Thyroid gland (tissue), 4 donors: Measurements from ENCODE around the gene LDLRAD4. TPM values are rescaled to one million over a fixed set of nuclear protein-coding genes. Genes with fewer than 3 reads are reported as not detected.
A peak's percentile ranks its signal among the peaks of the same experiment; 100 is the strongest.
"Not testable (repeated sequence)": the region's sequence is repeated elsewhere in the genome, so short reads cannot be mapped to it uniquely, and the experiment has no call there.

Source experiments
- DNase-seq, 2 donors: peaks; one replicate each; pipeline ENCODE4 v3.0.0-alpha.2; 2019
- H3K27ac ChIP-seq, 3 donors: fragments of 200-600 bp; sonication (generic); 1 replicate in 2 of 3; 2 replicates in 1 of 3; pipeline ENCODE4 v1.5.1; 2016 to 2019; ENCODE audit warnings: mild to moderate bottlenecking in 1 of 3, moderate library complexity in 1 of 3
- H3K27me3 ChIP-seq: fragments of 200-600 bp; sonication (generic); one replicate; pipeline ENCODE4 v1.5.1; 2019
- H3K36me3 ChIP-seq, 2 donors: fragments of 200-600 bp; sonication (generic); one replicate each; pipeline ENCODE4 v1.5.1; 2016 to 2019
- H3K4me1 ChIP-seq, 2 donors: fragments of 200-600 bp; sonication (generic); one replicate each; pipeline ENCODE4 v1.5.1; 2017 to 2019
- H3K4me3 ChIP-seq, 3 donors: fragments of 200-600 bp; sonication (generic); replicated peaks in 1 of 3; 1 replicate in 2 of 3; 2 replicates in 1 of 3; pipeline ENCODE4 v1.5.1; 2016; ENCODE audit warnings: mild to moderate bottlenecking in 1 of 3
- H3K9me3 ChIP-seq: fragments of 200-600 bp; sonication (generic); one replicate; pipeline ENCODE4 v1.5.1; 2017
- CTCF ChIP-seq, 6 experiments: fragments of 200-600 bp in 3 of 6; fragments of 450-650 bp in 3 of 6; sonication (generic) in 3 of 6; IDR thresholded peaks; one replicate each; pipeline ENCODE4 v1.5.1; 2016 to 2019; ENCODE audit warnings: antibody characterized with exemption in 6 of 6, mild to moderate bottlenecking in 2 of 6, inconsistent platforms in 1 of 6, moderate library complexity in 1 of 6
- POLR2A ChIP-seq, 2 donors: fragments of 450-650 bp; IDR thresholded peaks; one replicate each; pipeline ENCODE4 v1.6.1; 2017; ENCODE audit warnings: antibody characterized with exemption in 2 of 2, mild to moderate bottlenecking in 2 of 2, moderate library complexity in 1 of 2
- WGBS, 2 donors: methylation state at CpG; one replicate each; pipeline ENCODE4 v1.1.5; 2017; 5-methylcytosine and 5-hydroxymethylcytosine counted together
- intact Hi-C: fragments of 100-400 bp; cut with DNase I; formaldehyde crosslinking; loops from one replicate; pipeline ENCODE4 v1.15.1; 2023
- total RNA-seq, 4 donors: library from RNA; depleted of rRNA; stranded (reverse); fragments of >200 nt; gene quantifications; one replicate each; pipeline ENCODE4 v1.2.3, GENCODE V29; 2016

The LDLRAD4 gene
- total RNA-seq, 4 donors from 2014 or later: 23.7 to 35.7 (median 29.7) TPM

GRCh38 chr18:13680612-13681011 lies 462.1 kb downstream of the LDLRAD4 start:
- Histone ChIP-seq H3K9me3 (no peaks in the 10 kb centered on the region), H3K27me3 (no peaks in the 10 kb centered on the region), H3K27ac (no peak overlapping the region), H3K4me1 (peaks cover 6 to 14% of the 10 kb centered on the region in 2 donors), H3K4me3 (no peak overlapping the region), H3K36me3 (no peaks in the 10 kb centered on the region)
- WGBS, 2 donors: 46 to 49% methylated on average over 5 of the region's 5 CpGs
- TF ChIP-seq POLR2A (IDR thresholded peaks at IDR 0.05) (no peak), CTCF (IDR thresholded peaks at IDR 0.05) (peak; percentile 15 to 63 (median 60))
- intact Hi-C loops: no loop called here
- peak; percentile 60 to 71 for DNase-seq

GRCh38 chr18:13681701-13682100 lies 463.1 kb downstream of the LDLRAD4 start:
- Histone ChIP-seq H3K36me3 (no peaks in the 10 kb centered on the region), H3K27ac (no peak overlapping the region), H3K9me3 (no peaks in the 10 kb centered on the region), H3K4me1 (peaks cover 6 to 14% of the 10 kb centered on the region in 2 donors), H3K27me3 (no peaks in the 10 kb centered on the region), H3K4me3 (no peak overlapping the region)
- no peak for DNase-seq
- no peak for TF ChIP-seq CTCF (IDR thresholded peaks at IDR 0.05)
- no peak for TF ChIP-seq POLR2A (IDR thresholded peaks at IDR 0.05)
- intact Hi-C loops: no loop called here
- 91 to 94% methylated on average over 6 of the region's 6 CpGs for WGBS, 2 donors

- no peak overlapping the region for H3K27ac ChIP-seq
- no peak overlapping the region for H3K4me3 ChIP-seq
- DNase-seq: no peak
- intact Hi-C loops: no loop called here
- H3K27me3 ChIP-seq: no peaks in the 10 kb centered on the region
- TF ChIP-seq CTCF (IDR thresholded peaks at IDR 0.05): no peak
- no peak for TF ChIP-seq POLR2A (IDR thresholded peaks at IDR 0.05)
- no peaks in the 10 kb centered on the region for H3K9me3 ChIP-seq
- 97 to 98% methylated on average over 4 of the region's 4 CpGs for WGBS, 2 donors
- no peaks in the 10 kb centered on the region for H3K36me3 ChIP-seq
- H3K4me1 ChIP-seq: peaks cover 0 to 6% of the 10 kb centered on the region in 2 donors
These were observed 466.0 kb downstream of the LDLRAD4 start for GRCh38 chr18:13684546-13684945.

GRCh38 chr18:13688191-13689136 lies 469.9 kb downstream of the LDLRAD4 start:
- 89 to 96% methylated on average over 20 to 21 of the region's 21 CpGs for WGBS, 2 donors
- no peak overlapping the region for H3K27ac ChIP-seq
- TF ChIP-seq CTCF (IDR thresholded peaks at IDR 0.05) (no peak), POLR2A (IDR thresholded peaks at IDR 0.05) (no peak)
- no peaks in the 10 kb centered on the region for H3K4me1 ChIP-seq
- H3K9me3 ChIP-seq: no peaks in the 10 kb centered on the region
- intact Hi-C loops: no loop called here
- H3K4me3 ChIP-seq: no peak overlapping the region
- no peak for DNase-seq
- no peaks in the 10 kb centered on the region for H3K27me3 ChIP-seq
- no peaks in the 10 kb centered on the region for H3K36me3 ChIP-seq

- WGBS, 2 donors: 93 to 99% methylated on average over 9 of the region's 9 CpGs
- H3K27ac ChIP-seq, H3K27me3 ChIP-seq, DNase-seq, H3K4me3 ChIP-seq, H3K36me3 ChIP-seq, H3K9me3 ChIP-seq, H3K4me1 ChIP-seq, intact Hi-C loops: not testable (repeated sequence)
These were observed 471.5 kb downstream of the LDLRAD4 start for GRCh38 chr18:13690060-13690459.

- not testable (repeated sequence) for H3K27me3 ChIP-seq
- WGBS, 2 donors: 97% methylated on average over 5 of the region's 5 CpGs
These were observed 476.8 kb downstream of the LDLRAD4 start for GRCh38 chr18:13695337-13695736.

More at GRCh38 chr18:13695337-13695736, 476.8 kb downstream of the LDLRAD4 start:
- H3K36me3 ChIP-seq, H3K4me1 ChIP-seq, intact Hi-C loops, H3K9me3 ChIP-seq, H3K4me3 ChIP-seq, H3K27ac ChIP-seq, DNase-seq: not testable (repeated sequence)
